Measurements from ENCODE around the gene NEURL1. TPM values are rescaled to one million over a fixed set of nuclear protein-coding genes. Genes with fewer than 3 reads are reported as not detected.

The NEURL1 gene
- total and polyA plus RNA-seq, 4 donors = 0.16 to 2.8 (median 0.35) TPM

- intact Hi-C loops (cut with DNase I) = loop anchor here (5.0 kb wide), 2 partner anchors 38 to 43 kb away; no protein-coding TSS in a partner anchor
- H3K27ac ChIP-seq (ENCODE audit: low read depth in 1 of 2, low read length in 2 of 2) = peak overlapping the region; percentile 0 to 85
- H3K4me3 ChIP-seq (ENCODE audit: low read length in 2 of 2) = no peak overlapping the region
- WGBS, 2 donors = 32 to 34% methylated on average over 21 to 22 of the region's 22 CpGs
- ATAC-seq (ENCODE audit: low FRiP score) (no peak), DNase-seq (no peak)
- H3K27me3 ChIP-seq (ENCODE audit: control insufficient read depth in 1 of 2, insufficient read depth in 2 of 2, low read length in 1 of 2) = no peaks in the 10 kb centered on the region
- no peaks in the 10 kb centered on the region for H3K9me3 ChIP-seq (ENCODE audit: control insufficient read depth, low read length)
- H3K4me1 ChIP-seq (ENCODE audit: control insufficient read depth in 1 of 2, insufficient read depth in 2 of 2, low read length in 2 of 2) = peaks cover 4 to 5% of the 10 kb centered on the region in 2 donors
- no peaks in the 10 kb centered on the region for H3K36me3 ChIP-seq (ENCODE audit: control insufficient read depth in 1 of 2, insufficient read depth in 2 of 2, low read length in 1 of 2)
Measured at GRCh38 chr10:103619424-103620351, 126.2 kb downstream of the NEURL1 start.

GRCh38 chr10:103620352-103620740 is 126.8 kb downstream of the NEURL1 start:
- DNase-seq = no peak
- WGBS, 2 donors = 8 to 12% methylated on average over 7 of the region's 7 CpGs
- Histone ChIP-seq H3K27ac (ENCODE audit: low read depth in 1 of 2, low read length in 2 of 2) (peak overlapping the region in 1 of 2 donors; percentile 85), H3K9me3 (ENCODE audit: control insufficient read depth, low read length) (no peaks in the 10 kb centered on the region), H3K4me3 (ENCODE audit: low read length in 2 of 2) (no peak overlapping the region), H3K27me3 (ENCODE audit: control insufficient read depth in 1 of 2, insufficient read depth in 2 of 2, low read length in 1 of 2) (no peaks in the 10 kb centered on the region), H3K36me3 (ENCODE audit: control insufficient read depth in 1 of 2, insufficient read depth in 2 of 2, low read length in 1 of 2) (no peaks in the 10 kb centered on the region), H3K4me1 (ENCODE audit: control insufficient read depth in 1 of 2, insufficient read depth in 2 of 2, low read length in 2 of 2) (peaks cover 4 to 5% of the 10 kb centered on the region in 2 donors)
- intact Hi-C loops (cut with DNase I) = loop anchor here (5.0 kb wide), 2 partner anchors 37 to 42 kb away; no protein-coding TSS in a partner anchor
- ATAC-seq (ENCODE audit: low FRiP score) = no peak

GRCh38 chr10:103620891-103621782 is 127.6 kb downstream of the NEURL1 start:
- H3K4me3 ChIP-seq (ENCODE audit: low read length in 2 of 2) = no peak overlapping the region
- H3K4me1 ChIP-seq (ENCODE audit: control insufficient read depth in 1 of 2, insufficient read depth in 2 of 2, low read length in 2 of 2) = peaks cover 4 to 5% of the 10 kb centered on the region in 2 donors
- no peak for DNase-seq
- no peaks in the 10 kb centered on the region for H3K36me3 ChIP-seq (ENCODE audit: control insufficient read depth in 1 of 2, insufficient read depth in 2 of 2, low read length in 1 of 2)
- 27 to 35% methylated on average over 15 of the region's 15 CpGs for WGBS, 2 donors
- intact Hi-C loops (cut with DNase I) = loop anchor here (5.0 kb wide), 2 partner anchors 36 to 41 kb away; no protein-coding TSS in a partner anchor
- ATAC-seq (ENCODE audit: low FRiP score) = no peak
- H3K27me3 ChIP-seq (ENCODE audit: control insufficient read depth in 1 of 2, insufficient read depth in 2 of 2, low read length in 1 of 2) = no peaks in the 10 kb centered on the region
- H3K27ac ChIP-seq (ENCODE audit: low read depth in 1 of 2, low read length in 2 of 2) = peak overlapping the region; percentile 2 to 28
- no peaks in the 10 kb centered on the region for H3K9me3 ChIP-seq (ENCODE audit: control insufficient read depth, low read length)

GRCh38 chr10:103621783-103622125 is 128.2 kb downstream of the NEURL1 start:
- no peaks in the 10 kb centered on the region for H3K27me3 ChIP-seq (ENCODE audit: control insufficient read depth in 1 of 2, insufficient read depth in 2 of 2, low read length in 1 of 2)
- WGBS, 2 donors = 2 to 9% methylated on average over 4 of the region's 4 CpGs
- H3K4me3 ChIP-seq (ENCODE audit: low read length in 2 of 2) = no peak overlapping the region
- peaks cover 4 to 5% of the 10 kb centered on the region in 2 donors for H3K4me1 ChIP-seq (ENCODE audit: control insufficient read depth in 1 of 2, insufficient read depth in 2 of 2, low read length in 2 of 2)
- ATAC-seq (ENCODE audit: low FRiP score) (peak; percentile 2), DNase-seq (no peak)
- H3K27ac ChIP-seq (ENCODE audit: low read depth in 1 of 2, low read length in 2 of 2) = peak overlapping the region; percentile 14 to 45
- intact Hi-C loops (cut with DNase I) = loop anchor here (5.0 kb wide), 2 partner anchors 36 to 41 kb away; no protein-coding TSS in a partner anchor
- no peaks in the 10 kb centered on the region for H3K9me3 ChIP-seq (ENCODE audit: control insufficient read depth, low read length)
- no peaks in the 10 kb centered on the region for H3K36me3 ChIP-seq (ENCODE audit: control insufficient read depth in 1 of 2, insufficient read depth in 2 of 2, low read length in 1 of 2)

- H3K27ac ChIP-seq (ENCODE audit: low read depth in 1 of 2, low read length in 2 of 2) = peak overlapping the region; percentile 14 to 45
- H3K9me3 ChIP-seq (ENCODE audit: control insufficient read depth, low read length) = no peaks in the 10 kb centered on the region
- WGBS, 2 donors = 67 to 75% methylated on average over 18 of the region's 18 CpGs
- peaks cover 4 to 5% of the 10 kb centered on the region in 2 donors for H3K4me1 ChIP-seq (ENCODE audit: control insufficient read depth in 1 of 2, insufficient read depth in 2 of 2, low read length in 2 of 2)
- intact Hi-C loops (cut with DNase I) = loop anchor here (5.0 kb wide), 2 partner anchors 35 to 40 kb away; no protein-coding TSS in a partner anchor
- H3K36me3 ChIP-seq (ENCODE audit: control insufficient read depth in 1 of 2, insufficient read depth in 2 of 2, low read length in 1 of 2) = no peaks in the 10 kb centered on the region
- no peaks in the 10 kb centered on the region for H3K27me3 ChIP-seq (ENCODE audit: control insufficient read depth in 1 of 2, insufficient read depth in 2 of 2, low read length in 1 of 2)
- H3K4me3 ChIP-seq (ENCODE audit: low read length in 2 of 2) = no peak overlapping the region
- DNase-seq (no peak), ATAC-seq (ENCODE audit: low FRiP score) (no peak)
Measured at GRCh38 chr10:103622286-103622685, 128.8 kb downstream of the NEURL1 start.

- 32 to 41% methylated on average over 11 of the region's 11 CpGs for WGBS, 2 donors
- DNase-seq (no peak), ATAC-seq (ENCODE audit: low FRiP score) (no peak)
- H3K27ac ChIP-seq (ENCODE audit: low read depth in 1 of 2, low read length in 2 of 2) = no peak overlapping the region
- H3K4me1 ChIP-seq (ENCODE audit: control insufficient read depth in 1 of 2, insufficient read depth in 2 of 2, low read length in 2 of 2) = peaks cover 4 to 5% of the 10 kb centered on the region in 2 donors
- intact Hi-C loops (cut with DNase I) = loop anchor here (5.0 kb wide), 2 partner anchors 34 to 39 kb away; no protein-coding TSS in a partner anchor
- no peak overlapping the region for H3K4me3 ChIP-seq (ENCODE audit: low read length in 2 of 2)
- no peaks in the 10 kb centered on the region for H3K36me3 ChIP-seq (ENCODE audit: control insufficient read depth in 1 of 2, insufficient read depth in 2 of 2, low read length in 1 of 2)
- no peaks in the 10 kb centered on the region for H3K27me3 ChIP-seq (ENCODE audit: control insufficient read depth in 1 of 2, insufficient read depth in 2 of 2, low read length in 1 of 2)
- H3K9me3 ChIP-seq (ENCODE audit: control insufficient read depth, low read length) = no peaks in the 10 kb centered on the region
Measured at GRCh38 chr10:103622935-103623574, 129.6 kb downstream of the NEURL1 start.

- H3K9me3 ChIP-seq (ENCODE audit: control insufficient read depth, low read length) = no peaks in the 10 kb centered on the region
- ATAC-seq (ENCODE audit: low FRiP score) (peak; percentile 59), DNase-seq (peak; percentile 66 to 87)
- WGBS, 2 donors = 9 to 11% methylated on average over 11 of the region's 11 CpGs
- peaks cover 0 to 2% of the 10 kb centered on the region in 2 donors for H3K4me1 ChIP-seq (ENCODE audit: control insufficient read depth in 1 of 2, insufficient read depth in 2 of 2, low read length in 2 of 2)
- no peak overlapping the region for H3K4me3 ChIP-seq (ENCODE audit: low read length in 2 of 2)
- intact Hi-C loops (cut with DNase I) = loop anchor here in 1 of 2 donors (2.0 kb wide), 1 partner anchor 65 kb away; no protein-coding TSS in a partner anchor
- H3K27ac ChIP-seq (ENCODE audit: low read depth in 1 of 2, low read length in 2 of 2) = no peak overlapping the region
- H3K27me3 ChIP-seq (ENCODE audit: control insufficient read depth in 1 of 2, insufficient read depth in 2 of 2, low read length in 1 of 2) = no peaks in the 10 kb centered on the region
- no peaks in the 10 kb centered on the region for H3K36me3 ChIP-seq (ENCODE audit: control insufficient read depth in 1 of 2, insufficient read depth in 2 of 2, low read length in 1 of 2)
Measured at GRCh38 chr10:103626178-103626577, 132.7 kb downstream of the NEURL1 start.
